Kidney (tissue), 14 donors: Measurements from ENCODE around the gene TSNAX. TPM values are rescaled to one million over a fixed set of nuclear protein-coding genes. Genes with fewer than 3 reads are reported as not detected.

Source experiments
- DNase-seq, 5 donors: peaks; one replicate each; pipeline ENCODE4 v3.0.0-alpha.2; 2013 to 2020
- FAIRE-seq: peaks from 2 replicates; lab custom pipeline; 2012; peaks lifted over from hg19 to GRCh38; lab: Jason Lieb, UNC
- H3K27ac ChIP-seq, 2 donors: one replicate each; pipeline ENCODE4 v1.7.0; 2013; ENCODE audit warnings: low read depth in 2 of 2, low read length in 2 of 2, inconsistent platforms in 1 of 2
- H3K27me3 ChIP-seq: one replicate; pipeline ENCODE4 v1.7.1; 2013; ENCODE audit warnings: low read length, inconsistent platforms; ENCODE audit not compliant: control insufficient read depth, insufficient read depth
- H3K36me3 ChIP-seq, 3 donors: one replicate each; pipeline versions ENCODE4 v1.7.0 to v1.7.1; 2013; ENCODE audit warnings: low read length in 3 of 3, control low read depth in 1 of 3, inconsistent platforms in 1 of 3; ENCODE audit not compliant: insufficient read depth in 3 of 3, control insufficient read depth in 2 of 3
- H3K4me1 ChIP-seq, 3 donors: one replicate each; pipeline versions ENCODE4 v1.7.0 to v1.7.1; 2013; ENCODE audit warnings: low read length in 3 of 3, inconsistent platforms in 1 of 3, low read depth in 1 of 3; ENCODE audit not compliant: control insufficient read depth in 2 of 3, insufficient read depth in 2 of 3
- H3K4me3 ChIP-seq, 3 donors: one replicate each; pipeline versions ENCODE4 v1.7.0 to v1.8.1; 2013; ENCODE audit warnings: low read length in 3 of 3, control low read depth in 1 of 3, inconsistent platforms in 1 of 3
- H3K9ac ChIP-seq, 3 donors: one replicate each; pipeline versions ENCODE4 v1.7.0 to v1.7.1; 2013; ENCODE audit warnings: low read length in 3 of 3, control low read depth in 1 of 3, inconsistent platforms in 1 of 3
- H3K9me3 ChIP-seq, 3 donors: one replicate each; pipeline versions ENCODE4 v1.7.0 to v1.7.1; 2013; ENCODE audit warnings: low read length in 3 of 3, control low read depth in 1 of 3, inconsistent platforms in 1 of 3; ENCODE audit not compliant: control insufficient read depth in 2 of 3, insufficient read depth in 1 of 3
- intact Hi-C: fragments of 100-400 bp; cut with DNase I; formaldehyde crosslinking; loops from one replicate; pipeline ENCODE4 v1.11.1; 2022
- polyA plus RNA-seq: library from polyadenylated mRNA; stranded (reverse); fragments of 350-450 nt; fragmentation: Illumina TruSeq; extraction: RNeasy Lipid Tissue Mini Kit (QIAGEN cat#74804); gene quantifications from one replicate; pipeline ENCODE4 v1.2.3, GENCODE V29; 2014; ENCODE audit warnings: low read depth, low replicate concordance; ENCODE audit not compliant: insufficient read depth
- total RNA-seq: library from RNA; stranded (reverse); fragmentation: NEBNext Ultra II Directional; extraction: Animal tissue kit (Norgen Biotek cat#: 25700); gene quantifications from one replicate; pipeline ENCODE4 v1.2.1, GENCODE V29; 2021
- TF ChIP-seq, protein P1 (sequence below): IDR thresholded peaks from 3 replicates; pipeline ENCODE4 v1.5.1; 2012; ENCODE audit warnings: mild to moderate bottlenecking, moderate library complexity, borderline replicate concordance; ENCODE audit not compliant: insufficient read depth; ENCODE audit errors: extremely low read depth
- donor health status: control.
- donor health status: control.
- donor health status: control.
- donor health status: control.
- donor health status: control.
- donor health status: DM: yes; HTN: yes; CAD: no.
- donor health status: Normal renal cell carcinoma (clear cell type).

Gene TSNAX
- total and polyA plus RNA-seq, 2 donors from 2014 or later, result 27.1 to 42.3 TPM

GRCh38 chr1:231584921-231585320 lies 56.5 kb downstream of the TSNAX start:
- Histone ChIP-seq H3K4me1 (no peaks in the 10 kb centered on the region), H3K4me3 (no peak overlapping the region), H3K27me3 (no peaks in the 10 kb centered on the region), H3K27ac (no peak overlapping the region), H3K9me3 (no peaks in the 10 kb centered on the region), H3K9ac (no peak overlapping the region), H3K36me3 (no peaks in the 10 kb centered on the region)
- TF ChIP-seq, protein P1, sequence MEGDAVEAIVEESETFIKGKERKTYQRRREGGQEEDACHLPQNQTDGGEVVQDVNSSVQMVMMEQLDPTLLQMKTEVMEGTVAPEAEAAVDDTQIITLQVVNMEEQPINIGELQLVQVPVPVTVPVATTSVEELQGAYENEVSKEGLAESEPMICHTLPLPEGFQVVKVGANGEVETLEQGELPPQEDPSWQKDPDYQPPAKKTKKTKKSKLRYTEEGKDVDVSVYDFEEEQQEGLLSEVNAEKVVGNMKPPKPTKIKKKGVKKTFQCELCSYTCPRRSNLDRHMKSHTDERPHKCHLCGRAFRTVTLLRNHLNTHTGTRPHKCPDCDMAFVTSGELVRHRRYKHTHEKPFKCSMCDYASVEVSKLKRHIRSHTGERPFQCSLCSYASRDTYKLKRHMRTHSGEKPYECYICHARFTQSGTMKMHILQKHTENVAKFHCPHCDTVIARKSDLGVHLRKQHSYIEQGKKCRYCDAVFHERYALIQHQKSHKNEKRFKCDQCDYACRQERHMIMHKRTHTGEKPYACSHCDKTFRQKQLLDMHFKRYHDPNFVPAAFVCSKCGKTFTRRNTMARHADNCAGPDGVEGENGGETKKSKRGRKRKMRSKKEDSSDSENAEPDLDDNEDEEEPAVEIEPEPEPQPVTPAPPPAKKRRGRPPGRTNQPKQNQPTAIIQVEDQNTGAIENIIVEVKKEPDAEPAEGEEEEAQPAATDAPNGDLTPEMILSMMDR, result no peak
- FAIRE-seq, result no peak
- DNase-seq, result no peak
- intact Hi-C loops, result no loop called here

GRCh38 chr1:231590453-231591198 lies 62.2 kb downstream of the TSNAX start:
- Histone ChIP-seq H3K4me1 (no peaks in the 10 kb centered on the region), H3K36me3 (no peaks in the 10 kb centered on the region), H3K4me3 (no peak overlapping the region), H3K9me3 (no peaks in the 10 kb centered on the region), H3K27ac (no peak overlapping the region), H3K9ac (no peak overlapping the region), H3K27me3 (no peaks in the 10 kb centered on the region)
- intact Hi-C loops, result loop anchor here (5.0 kb wide), 1 partner anchor 233 kb away; no protein-coding TSS in a partner anchor
- FAIRE-seq (no peak), DNase-seq (peak in 4 of 5 donors; percentile 41 to 75 (median 49))
- TF ChIP-seq, protein P1, result peak; percentile 72

GRCh38 chr1:231591466-231591865 lies 63.0 kb downstream of the TSNAX start:
- H3K4me3 ChIP-seq, result no peak overlapping the region
- no peak overlapping the region for H3K9ac ChIP-seq
- no peaks in the 10 kb centered on the region for H3K36me3 ChIP-seq
- H3K27me3 ChIP-seq, result no peaks in the 10 kb centered on the region
- TF ChIP-seq, protein P1, result no peak
- DNase-seq, result no peak
- no peak overlapping the region for H3K27ac ChIP-seq
- intact Hi-C loops, result loop anchor here (5.0 kb wide), 1 partner anchor 234 kb away; no protein-coding TSS in a partner anchor
- FAIRE-seq, result no peak
- no peaks in the 10 kb centered on the region for H3K4me1 ChIP-seq
- no peaks in the 10 kb centered on the region for H3K9me3 ChIP-seq
